ENCODE results near the gene POMT2.

Gene POMT2, protein sequence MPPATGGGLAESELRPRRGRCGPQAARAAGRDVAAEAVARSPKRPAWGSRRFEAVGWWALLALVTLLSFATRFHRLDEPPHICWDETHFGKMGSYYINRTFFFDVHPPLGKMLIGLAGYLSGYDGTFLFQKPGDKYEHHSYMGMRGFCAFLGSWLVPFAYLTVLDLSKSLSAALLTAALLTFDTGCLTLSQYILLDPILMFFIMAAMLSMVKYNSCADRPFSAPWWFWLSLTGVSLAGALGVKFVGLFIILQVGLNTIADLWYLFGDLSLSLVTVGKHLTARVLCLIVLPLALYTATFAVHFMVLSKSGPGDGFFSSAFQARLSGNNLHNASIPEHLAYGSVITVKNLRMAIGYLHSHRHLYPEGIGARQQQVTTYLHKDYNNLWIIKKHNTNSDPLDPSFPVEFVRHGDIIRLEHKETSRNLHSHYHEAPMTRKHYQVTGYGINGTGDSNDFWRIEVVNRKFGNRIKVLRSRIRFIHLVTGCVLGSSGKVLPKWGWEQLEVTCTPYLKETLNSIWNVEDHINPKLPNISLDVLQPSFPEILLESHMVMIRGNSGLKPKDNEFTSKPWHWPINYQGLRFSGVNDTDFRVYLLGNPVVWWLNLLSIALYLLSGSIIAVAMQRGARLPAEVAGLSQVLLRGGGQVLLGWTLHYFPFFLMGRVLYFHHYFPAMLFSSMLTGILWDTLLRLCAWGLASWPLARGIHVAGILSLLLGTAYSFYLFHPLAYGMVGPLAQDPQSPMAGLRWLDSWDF

DNA sequence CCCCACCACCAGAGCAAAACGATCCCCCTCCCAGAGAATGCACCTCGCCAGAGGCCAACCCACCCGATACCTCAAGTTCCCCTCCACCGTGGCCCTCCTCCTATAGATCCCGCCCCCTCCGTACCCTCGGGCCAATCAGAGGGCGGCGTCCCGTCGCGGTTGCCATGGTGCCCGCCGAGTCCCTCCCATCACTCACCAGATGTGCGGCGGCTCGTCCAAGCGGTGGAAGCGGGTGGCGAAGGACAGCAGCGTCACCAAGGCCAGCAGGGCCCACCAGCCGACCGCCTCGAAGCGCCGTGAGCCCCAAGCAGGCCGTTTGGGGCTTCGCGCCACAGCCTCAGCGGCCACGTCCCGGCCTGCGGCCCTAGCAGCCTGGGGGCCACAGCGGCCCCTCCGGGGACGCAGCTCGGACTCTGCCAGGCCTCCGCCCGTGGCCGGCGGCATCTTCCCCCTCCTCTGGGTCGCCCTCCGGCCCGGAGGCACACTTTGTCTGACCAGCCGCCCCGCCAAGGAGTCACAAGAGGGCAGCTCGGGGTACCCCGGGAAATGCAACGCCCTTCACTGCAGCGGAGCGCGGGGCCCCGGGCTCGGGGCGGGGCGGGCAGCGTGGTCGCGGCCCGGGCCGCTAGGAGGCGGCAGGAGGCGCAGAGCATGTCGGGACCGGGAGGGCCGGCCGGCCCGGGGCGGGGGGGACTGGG lies at the start of gene POMT2:
Gene POMT2 (minus strand): TSS at position 646 of the 698 bp plus-strand sequence. CDS start 202 bp downstream, at position 444.
- TF ChIP-seq, protein P1, sequence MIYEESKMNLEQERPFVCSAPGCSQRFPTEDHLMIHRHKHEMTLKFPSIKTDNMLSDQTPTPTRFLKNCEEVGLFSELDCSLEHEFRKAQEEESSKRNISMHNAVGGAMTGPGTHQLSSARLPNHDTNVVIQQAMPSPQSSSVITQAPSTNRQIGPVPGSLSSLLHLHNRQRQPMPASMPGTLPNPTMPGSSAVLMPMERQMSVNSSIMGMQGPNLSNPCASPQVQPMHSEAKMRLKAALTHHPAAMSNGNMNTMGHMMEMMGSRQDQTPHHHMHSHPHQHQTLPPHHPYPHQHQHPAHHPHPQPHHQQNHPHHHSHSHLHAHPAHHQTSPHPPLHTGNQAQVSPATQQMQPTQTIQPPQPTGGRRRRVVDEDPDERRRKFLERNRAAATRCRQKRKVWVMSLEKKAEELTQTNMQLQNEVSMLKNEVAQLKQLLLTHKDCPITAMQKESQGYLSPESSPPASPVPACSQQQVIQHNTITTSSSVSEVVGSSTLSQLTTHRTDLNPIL (CRISPR knock-in tag; IDR thresholded peaks at IDR 0.05; ENCODE audit: low read depth): no peak
- TF ChIP-seq TCF4 (CRISPR knock-in tag; IDR thresholded peaks at IDR 0.05; ENCODE audit: borderline replicate concordance): peak; percentile 40; the same call in 1 of the 2 replicates
- no peak for TF ChIP-seq CSDC2 (CRISPR knock-in tag; IDR thresholded peaks at IDR 0.05)
- TF ChIP-seq ZNF8 (CRISPR knock-in tag; IDR thresholded peaks at IDR 0.05): no peak
- peak; percentile 75 for ATAC-seq

DNA sequence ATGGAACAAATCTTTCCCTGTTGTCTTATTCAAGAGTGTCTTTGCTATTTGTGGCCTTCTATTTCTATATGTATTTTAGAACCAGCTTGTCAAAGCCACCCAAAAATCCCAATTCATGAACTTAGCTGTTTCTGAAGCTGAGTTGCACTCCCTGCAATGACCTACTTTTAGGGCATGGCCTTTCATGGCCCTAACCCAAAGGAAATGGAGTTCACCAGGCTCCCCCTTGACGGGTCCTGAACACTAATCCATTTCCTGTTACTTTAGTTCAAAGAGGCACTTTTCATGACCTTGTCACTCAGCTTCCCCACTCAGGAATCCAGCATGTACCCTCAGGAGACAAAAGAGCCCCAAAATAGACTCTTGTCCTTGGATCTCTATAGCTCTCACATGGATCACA lies 48.6 kb upstream of the POMT2 start:
- no peak for ATAC-seq
- TF ChIP-seq ZC3H10 (CRISPR knock-in tag; IDR thresholded peaks at IDR 0.05): no peak
- no peak for TF ChIP-seq ZNF8 (CRISPR knock-in tag; IDR thresholded peaks at IDR 0.05)
- TF ChIP-seq, protein P2, sequence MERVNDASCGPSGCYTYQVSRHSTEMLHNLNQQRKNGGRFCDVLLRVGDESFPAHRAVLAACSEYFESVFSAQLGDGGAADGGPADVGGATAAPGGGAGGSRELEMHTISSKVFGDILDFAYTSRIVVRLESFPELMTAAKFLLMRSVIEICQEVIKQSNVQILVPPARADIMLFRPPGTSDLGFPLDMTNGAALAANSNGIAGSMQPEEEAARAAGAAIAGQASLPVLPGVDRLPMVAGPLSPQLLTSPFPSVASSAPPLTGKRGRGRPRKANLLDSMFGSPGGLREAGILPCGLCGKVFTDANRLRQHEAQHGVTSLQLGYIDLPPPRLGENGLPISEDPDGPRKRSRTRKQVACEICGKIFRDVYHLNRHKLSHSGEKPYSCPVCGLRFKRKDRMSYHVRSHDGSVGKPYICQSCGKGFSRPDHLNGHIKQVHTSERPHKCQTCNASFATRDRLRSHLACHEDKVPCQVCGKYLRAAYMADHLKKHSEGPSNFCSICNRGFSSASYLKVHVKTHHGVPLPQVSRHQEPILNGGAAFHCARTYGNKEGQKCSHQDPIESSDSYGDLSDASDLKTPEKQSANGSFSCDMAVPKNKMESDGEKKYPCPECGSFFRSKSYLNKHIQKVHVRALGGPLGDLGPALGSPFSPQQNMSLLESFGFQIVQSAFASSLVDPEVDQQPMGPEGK (CRISPR knock-in tag; IDR thresholded peaks at IDR 0.05; ENCODE audit: borderline replicate concordance): no peak
- no peak for TF ChIP-seq BACH2 (CRISPR knock-in tag; IDR thresholded peaks at IDR 0.05; ENCODE audit: borderline replicate concordance)
- no peak for TF ChIP-seq ESRRG (CRISPR knock-in tag; IDR thresholded peaks at IDR 0.05)
- TF ChIP-seq, protein P3, sequence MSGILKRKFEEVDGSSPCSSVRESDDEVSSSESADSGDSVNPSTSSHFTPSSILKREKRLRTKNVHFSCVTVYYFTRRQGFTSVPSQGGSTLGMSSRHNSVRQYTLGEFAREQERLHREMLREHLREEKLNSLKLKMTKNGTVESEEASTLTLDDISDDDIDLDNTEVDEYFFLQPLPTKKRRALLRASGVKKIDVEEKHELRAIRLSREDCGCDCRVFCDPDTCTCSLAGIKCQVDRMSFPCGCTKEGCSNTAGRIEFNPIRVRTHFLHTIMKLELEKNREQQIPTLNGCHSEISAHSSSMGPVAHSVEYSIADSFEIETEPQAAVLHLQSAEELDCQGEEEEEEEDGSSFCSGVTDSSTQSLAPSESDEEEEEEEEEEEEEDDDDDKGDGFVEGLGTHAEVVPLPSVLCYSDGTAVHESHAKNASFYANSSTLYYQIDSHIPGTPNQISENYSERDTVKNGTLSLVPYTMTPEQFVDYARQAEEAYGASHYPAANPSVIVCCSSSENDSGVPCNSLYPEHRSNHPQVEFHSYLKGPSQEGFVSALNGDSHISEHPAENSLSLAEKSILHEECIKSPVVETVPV (CRISPR knock-in tag; IDR thresholded peaks at IDR 0.05): no peak
- TF ChIP-seq ISL1 (CRISPR knock-in tag; IDR thresholded peaks at IDR 0.05): no peak
- TF ChIP-seq CSDC2 (CRISPR knock-in tag; IDR thresholded peaks at IDR 0.05): no peak
- no peak for TF ChIP-seq ZNF70 (CRISPR knock-in tag; IDR thresholded peaks at IDR 0.05)
- TF ChIP-seq, protein P4, sequence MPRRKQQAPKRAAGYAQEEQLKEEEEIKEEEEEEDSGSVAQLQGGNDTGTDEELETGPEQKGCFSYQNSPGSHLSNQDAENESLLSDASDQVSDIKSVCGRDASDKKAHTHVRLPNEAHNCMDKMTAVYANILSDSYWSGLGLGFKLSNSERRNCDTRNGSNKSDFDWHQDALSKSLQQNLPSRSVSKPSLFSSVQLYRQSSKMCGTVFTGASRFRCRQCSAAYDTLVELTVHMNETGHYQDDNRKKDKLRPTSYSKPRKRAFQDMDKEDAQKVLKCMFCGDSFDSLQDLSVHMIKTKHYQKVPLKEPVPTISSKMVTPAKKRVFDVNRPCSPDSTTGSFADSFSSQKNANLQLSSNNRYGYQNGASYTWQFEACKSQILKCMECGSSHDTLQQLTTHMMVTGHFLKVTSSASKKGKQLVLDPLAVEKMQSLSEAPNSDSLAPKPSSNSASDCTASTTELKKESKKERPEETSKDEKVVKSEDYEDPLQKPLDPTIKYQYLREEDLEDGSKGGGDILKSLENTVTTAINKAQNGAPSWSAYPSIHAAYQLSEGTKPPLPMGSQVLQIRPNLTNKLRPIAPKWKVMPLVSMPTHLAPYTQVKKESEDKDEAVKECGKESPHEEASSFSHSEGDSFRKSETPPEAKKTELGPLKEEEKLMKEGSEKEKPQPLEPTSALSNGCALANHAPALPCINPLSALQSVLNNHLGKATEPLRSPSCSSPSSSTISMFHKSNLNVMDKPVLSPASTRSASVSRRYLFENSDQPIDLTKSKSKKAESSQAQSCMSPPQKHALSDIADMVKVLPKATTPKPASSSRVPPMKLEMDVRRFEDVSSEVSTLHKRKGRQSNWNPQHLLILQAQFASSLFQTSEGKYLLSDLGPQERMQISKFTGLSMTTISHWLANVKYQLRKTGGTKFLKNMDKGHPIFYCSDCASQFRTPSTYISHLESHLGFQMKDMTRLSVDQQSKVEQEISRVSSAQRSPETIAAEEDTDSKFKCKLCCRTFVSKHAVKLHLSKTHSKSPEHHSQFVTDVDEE (CRISPR knock-in tag; IDR thresholded peaks at IDR 0.05): no peak
- TF ChIP-seq PPARA (CRISPR knock-in tag; IDR thresholded peaks at IDR 0.05; ENCODE audit: borderline replicate concordance): no peak
- no peak for TF ChIP-seq TOX (CRISPR knock-in tag; IDR thresholded peaks at IDR 0.05; ENCODE audit: borderline replicate concordance)
- TF ChIP-seq ARNTL (CRISPR knock-in tag; IDR thresholded peaks at IDR 0.05; ENCODE audit: borderline replicate concordance, low read depth): no peak
- TF ChIP-seq ZFP3 (CRISPR knock-in tag; IDR thresholded peaks at IDR 0.05): no peak
- no peak for TF ChIP-seq GLIS3 (CRISPR knock-in tag; IDR thresholded peaks at IDR 0.05)
- no peak for TF ChIP-seq RARB (CRISPR knock-in tag; IDR thresholded peaks at IDR 0.05)

DNA sequence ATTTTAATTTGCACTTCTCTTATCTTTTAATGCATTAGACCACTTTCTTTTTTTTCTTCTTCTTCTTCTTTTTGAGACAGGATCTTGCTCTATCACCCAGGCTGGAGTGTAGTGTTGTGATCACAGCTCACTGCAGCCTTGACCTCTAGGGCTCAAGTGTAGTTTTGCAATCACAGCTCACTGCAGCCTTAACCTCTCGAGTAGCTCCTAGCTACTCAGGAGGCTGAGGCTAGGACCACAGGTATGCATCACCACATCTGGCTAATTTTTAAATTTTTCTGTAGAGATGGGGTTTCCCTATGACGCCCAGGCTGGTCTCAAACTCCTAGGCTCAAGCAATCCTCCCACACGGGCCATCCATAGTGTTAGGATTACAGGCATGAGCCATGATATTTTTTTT lies 43.5 kb upstream of the POMT2 start:
- no peak for ATAC-seq
- no peak for TF ChIP-seq SNAI2 (CRISPR knock-in tag; IDR thresholded peaks at IDR 0.05)
- TF ChIP-seq ARNTL (CRISPR knock-in tag; IDR thresholded peaks at IDR 0.05; ENCODE audit: borderline replicate concordance, low read depth): no peak
- TF ChIP-seq CSDC2 (CRISPR knock-in tag; IDR thresholded peaks at IDR 0.05): no peak
- TF ChIP-seq ZFP3 (CRISPR knock-in tag; IDR thresholded peaks at IDR 0.05): no peak
- no peak for TF ChIP-seq GLIS3 (CRISPR knock-in tag; IDR thresholded peaks at IDR 0.05)
- TF ChIP-seq ZC3H10 (CRISPR knock-in tag; IDR thresholded peaks at IDR 0.05): no peak
- no peak for TF ChIP-seq BACH2 (CRISPR knock-in tag; IDR thresholded peaks at IDR 0.05; ENCODE audit: borderline replicate concordance)

Measured in SK-N-SH treated with all-trans-retinoic acid at 6 μM for 48 hours (cell line).